Right ventricle myocardium superior (tissue), 1 donor: ENCODE measurements around the gene CAPSL. TPM values are rescaled to one million over a fixed set of nuclear protein-coding genes. Genes with fewer than 3 reads are reported as not detected.
"Not testable (repeated sequence)": the region's sequence is repeated elsewhere in the genome, so short reads cannot be mapped to it uniquely, and the experiment has no call there.

Experiments used
- ATAC-seq: fragments of 200-7000 bp; cut with Tn5 transposase; one replicate; pipeline ENCODE4 v1.9.1; 2020; ENCODE audit warnings: mild to moderate bottlenecking; ENCODE audit not compliant: poor library complexity
- DNase-seq: peaks from one replicate; pipeline ENCODE4 v3.0.0-alpha.2; 2020
- intact Hi-C: fragments of 100-400 bp; cut with DNase I; formaldehyde crosslinking; loops from one replicate; pipeline ENCODE4 v1.11.2; 2022
- total RNA-seq: library from RNA; stranded (reverse); fragmentation: NEBNext Ultra II Directional; extraction: Animal tissue kit (Norgen Biotek cat#: 25700); gene quantifications from one replicate; pipeline ENCODE4 v1.2.1, GENCODE V29; 2021
- donor health status: DM: no; HTN: yes; CAD: no; lungs with severe emphysema.

The CAPSL gene
- total RNA-seq, 1 donor from 2014 or later, result not detected

DNA sequence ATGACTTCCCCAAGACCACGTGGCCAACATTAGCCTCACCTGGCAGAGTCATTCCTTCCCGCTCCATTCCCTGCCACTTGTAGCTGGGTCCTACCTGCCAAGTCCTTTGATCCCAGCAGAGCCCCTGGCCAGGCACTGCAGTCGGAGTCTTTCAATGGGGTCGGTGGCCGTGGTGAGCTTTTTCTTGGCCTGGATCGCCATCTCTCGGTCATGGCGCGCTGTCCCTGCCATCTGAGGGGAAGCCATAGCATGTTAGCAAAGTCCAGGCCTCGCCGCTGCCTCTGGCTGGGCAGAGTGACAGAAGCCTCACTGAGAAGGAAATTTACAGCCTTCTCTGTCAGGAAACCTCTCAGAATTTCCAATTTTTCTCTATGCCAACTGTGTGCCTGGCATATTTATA lies 17.5 kb downstream of the CAPSL start:
- intact Hi-C loops, result no loop called here
- DNase-seq (no peak), ATAC-seq (no peak)

- no peak for DNase-seq
- ATAC-seq, result no peak
These were observed 19.2 kb downstream of the CAPSL start for GRCh38 chr5:35919191-35919590.

GRCh38 chr5:35908814-35909213 lies 29.6 kb downstream of the CAPSL start:
- intact Hi-C loops, result no loop called here
- ATAC-seq (no peak), DNase-seq (no peak)

More at GRCh38 chr5:35919191-35919590, 19.2 kb downstream of the CAPSL start:
- intact Hi-C loops, result no loop called here

DNA sequence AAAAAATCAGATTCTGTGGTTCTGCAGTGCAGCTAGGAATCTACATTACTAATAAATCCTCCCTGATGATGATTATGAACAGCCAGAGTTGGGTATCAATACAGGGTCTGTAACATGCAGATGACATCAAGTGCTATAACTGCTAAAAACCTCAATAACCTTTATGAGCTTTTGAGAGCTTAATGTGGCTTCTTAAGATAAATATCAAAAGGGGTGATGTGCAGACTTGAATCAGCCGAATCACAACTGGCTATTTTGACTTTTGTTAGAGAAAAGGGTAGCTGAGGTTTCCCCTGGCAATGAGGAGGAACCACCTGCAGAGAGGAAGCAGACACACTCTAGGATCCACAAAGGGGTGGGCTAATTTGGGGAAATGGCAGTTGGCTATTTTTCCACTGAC lies 30.2 kb downstream of the CAPSL start:
- intact Hi-C loops, result no loop called here
- DNase-seq (no peak), ATAC-seq (no peak)

GRCh38 chr5:35904443-35905132 lies 33.8 kb downstream of the CAPSL start:
- intact Hi-C loops, result no loop called here
- ATAC-seq, result no peak
- DNase-seq, result no peak

GRCh38 chr5:35903631-35904203 lies 34.7 kb downstream of the CAPSL start:
- ATAC-seq (no peak), DNase-seq (no peak)
- intact Hi-C loops, result no loop called here

DNA sequence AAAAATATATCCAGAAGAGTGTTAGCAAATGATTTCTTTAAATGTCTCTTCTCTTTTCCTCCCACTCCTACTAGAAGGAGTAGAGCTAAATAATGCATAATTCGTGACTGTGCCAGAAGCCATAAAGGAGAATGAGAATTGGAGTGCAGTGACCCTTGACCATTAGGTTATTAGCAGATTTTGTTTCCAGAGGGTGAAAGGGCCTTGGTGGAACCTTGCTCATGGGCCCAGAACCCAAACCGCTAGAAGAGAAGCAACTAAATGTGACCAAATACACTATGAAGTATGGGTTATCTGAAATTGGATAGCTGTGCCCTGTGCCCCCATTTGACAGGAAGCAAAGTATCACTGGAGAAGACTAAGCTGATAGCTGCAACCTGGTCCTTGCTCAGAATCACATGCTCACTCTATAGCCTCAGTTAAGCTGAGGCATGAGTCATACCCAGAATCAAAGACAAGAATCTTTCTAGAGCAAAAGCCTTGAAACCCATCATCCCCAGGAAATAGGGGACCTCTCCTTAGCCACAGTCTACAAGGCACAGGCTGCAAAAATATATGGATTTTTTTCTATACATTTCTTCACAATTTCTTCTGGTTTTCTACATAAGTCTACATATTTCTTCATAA lies 36.3 kb downstream of the CAPSL start:
- DNase-seq (no peak), ATAC-seq (no peak)
- intact Hi-C loops, result no loop called here

DNA sequence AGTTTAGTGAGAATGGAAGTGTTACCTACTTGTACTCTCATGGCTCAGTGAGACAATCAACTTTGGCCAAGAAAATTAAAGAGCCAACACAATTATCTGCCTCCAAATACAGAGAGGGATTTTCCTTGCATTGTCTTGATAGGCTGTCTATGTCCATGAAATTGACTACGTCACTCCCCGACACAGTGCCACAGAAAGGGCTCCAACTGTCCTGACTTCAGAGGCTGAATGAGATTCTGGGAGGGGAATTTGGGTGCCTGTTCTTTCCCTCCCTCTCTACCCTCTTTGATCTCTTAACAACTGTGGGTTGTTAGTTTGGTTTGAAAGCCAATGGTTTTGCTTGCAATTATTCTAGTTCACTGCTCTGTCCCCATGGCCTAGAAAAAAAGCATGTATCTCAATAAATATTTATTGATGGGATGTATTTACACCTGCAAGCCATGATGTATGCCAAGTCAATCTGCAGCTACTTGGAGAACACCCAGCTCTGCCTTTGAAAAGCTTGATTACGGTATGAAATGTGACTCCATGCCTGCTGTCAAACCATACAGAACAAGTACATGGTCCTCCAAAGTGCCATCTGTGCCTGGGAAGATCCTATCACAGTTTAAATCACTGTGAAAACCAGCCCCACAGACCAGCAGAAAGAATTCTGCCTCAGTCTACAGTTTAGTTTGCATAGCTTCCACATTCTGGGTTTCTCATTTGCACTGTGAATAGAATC lies 37.3 kb downstream of the CAPSL start:
- intact Hi-C loops, result no loop called here
- DNase-seq (no peak), ATAC-seq (no peak)

DNA sequence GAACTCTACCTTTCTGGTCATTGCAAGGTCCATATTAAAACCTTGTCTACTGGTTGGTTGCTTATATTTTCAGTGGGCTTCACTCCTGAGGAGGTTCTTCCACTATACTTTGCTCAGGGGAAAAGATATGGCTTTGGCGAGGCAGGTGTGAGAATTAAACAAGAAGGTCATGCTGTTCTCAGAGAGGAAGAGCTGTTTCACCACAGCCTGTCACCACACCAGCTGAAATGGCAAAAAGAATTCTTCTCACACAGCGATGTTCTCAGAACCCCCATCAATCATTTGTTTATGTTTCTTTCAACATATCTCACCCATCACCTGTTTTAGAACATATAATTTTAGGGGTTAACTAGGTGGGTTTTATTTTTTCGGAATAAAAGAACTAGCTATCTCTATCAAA lies 38.6 kb downstream of the CAPSL start:
- intact Hi-C loops, result no loop called here

GRCh38 chr5:35898952-35899660 lies 39.3 kb downstream of the CAPSL start:
- DNase-seq, result no peak
- intact Hi-C loops, result no loop called here
- ATAC-seq, result no peak

More for the DNA sequence above, 38.6 kb downstream of the CAPSL start:
- ATAC-seq (no peak), DNase-seq (no peak)

- DNase-seq (no peak), ATAC-seq (no peak)
- intact Hi-C loops, result no loop called here
These were observed 44.3 kb downstream of the CAPSL start for GRCh38 chr5:35894131-35894530.

DNA sequence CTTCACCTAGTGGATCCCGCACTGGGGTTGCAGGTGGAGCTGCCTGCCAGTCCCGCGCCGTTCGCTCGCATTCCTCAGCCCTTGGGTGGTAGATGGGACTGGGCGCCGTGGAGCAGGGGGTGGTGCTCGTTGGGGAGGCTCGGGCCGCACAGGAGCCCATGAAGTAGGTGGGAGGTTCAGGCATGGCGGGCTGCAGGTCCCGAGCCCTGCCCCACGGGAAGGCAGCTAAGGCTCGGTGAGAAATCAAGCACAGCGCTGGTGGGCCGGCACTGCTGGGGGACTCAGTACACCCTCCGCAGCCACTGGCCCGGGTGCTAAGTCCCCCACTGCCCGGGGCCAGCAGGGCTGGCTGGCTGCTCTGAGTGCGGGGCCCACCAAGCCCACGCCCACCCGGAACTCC lies 45.6 kb downstream of the CAPSL start:
- ATAC-seq, intact Hi-C loops, DNase-seq: not testable (repeated sequence)

DNA sequence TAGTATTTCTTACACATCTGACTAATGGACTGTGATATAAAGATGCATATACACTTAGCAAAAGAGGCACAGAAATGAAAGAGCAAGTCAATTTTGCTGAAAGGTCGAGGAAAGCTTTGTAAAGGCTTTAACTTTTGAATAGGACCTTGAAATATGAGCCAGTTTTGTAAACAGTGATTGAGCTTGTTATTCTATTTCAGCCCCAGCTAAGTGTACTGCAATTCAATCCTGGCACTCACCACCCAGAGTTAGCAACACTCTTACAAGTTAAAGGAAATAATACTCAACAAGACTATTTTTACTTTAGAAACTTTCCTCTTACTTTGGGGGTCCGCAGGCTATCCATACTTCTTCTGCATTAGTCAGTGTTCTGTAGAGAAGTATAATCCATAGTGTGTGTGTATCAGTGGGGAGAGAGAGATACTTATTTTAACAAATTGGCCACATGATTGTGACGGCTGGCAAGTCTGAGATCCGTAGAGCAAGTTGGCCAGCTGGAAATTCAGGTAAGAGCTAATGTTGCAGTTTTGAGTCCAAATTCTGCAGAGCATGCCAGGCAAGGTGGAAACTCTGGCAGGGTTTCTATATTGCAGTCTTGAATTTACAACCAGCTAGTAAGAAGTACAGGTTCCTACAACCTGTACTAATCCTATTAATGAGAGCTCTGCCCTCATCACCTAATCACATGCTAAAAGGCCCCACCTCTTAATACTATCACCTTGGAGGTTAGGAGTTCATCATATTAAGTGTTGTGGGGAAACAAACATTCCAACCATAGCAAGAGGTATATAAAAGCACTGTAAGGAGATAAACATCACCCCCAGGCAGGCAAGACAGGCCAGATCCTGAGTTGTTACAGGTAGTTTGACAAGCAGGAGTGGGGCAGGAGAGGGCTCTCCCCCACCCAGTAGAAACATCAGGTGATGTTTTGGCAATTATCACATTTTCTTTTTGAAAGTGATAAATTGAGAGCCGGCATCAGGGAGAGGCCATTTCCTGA lies 48.1 kb downstream of the CAPSL start:
- DNase-seq, result no peak
- intact Hi-C loops, result no loop called here
- ATAC-seq, result no peak

- intact Hi-C loops, result no loop called here
- DNase-seq (no peak), ATAC-seq (no peak)
These were observed 50.9 kb downstream of the CAPSL start for GRCh38 chr5:35887321-35888100.

DNA sequence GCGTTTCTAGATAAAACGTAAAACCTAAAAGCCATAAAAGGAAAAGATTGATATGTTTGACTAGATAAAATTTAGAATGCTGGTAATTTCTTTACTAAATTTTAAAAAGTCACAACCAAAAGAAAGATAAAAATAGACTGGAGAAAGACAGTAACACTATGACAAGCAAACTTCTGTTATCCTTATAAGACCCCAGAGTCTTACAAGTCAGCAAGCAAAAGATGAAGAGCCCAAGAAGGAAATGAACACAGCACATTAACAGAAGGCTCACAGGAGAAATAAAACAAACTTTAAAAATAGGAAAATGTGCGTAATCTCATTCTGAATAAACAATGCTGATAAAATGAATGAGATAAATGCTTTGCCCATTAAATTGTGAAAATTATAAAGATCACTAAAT lies 52.0 kb downstream of the CAPSL start:
- no peak for DNase-seq
- no peak for ATAC-seq
- intact Hi-C loops, result no loop called here

DNA sequence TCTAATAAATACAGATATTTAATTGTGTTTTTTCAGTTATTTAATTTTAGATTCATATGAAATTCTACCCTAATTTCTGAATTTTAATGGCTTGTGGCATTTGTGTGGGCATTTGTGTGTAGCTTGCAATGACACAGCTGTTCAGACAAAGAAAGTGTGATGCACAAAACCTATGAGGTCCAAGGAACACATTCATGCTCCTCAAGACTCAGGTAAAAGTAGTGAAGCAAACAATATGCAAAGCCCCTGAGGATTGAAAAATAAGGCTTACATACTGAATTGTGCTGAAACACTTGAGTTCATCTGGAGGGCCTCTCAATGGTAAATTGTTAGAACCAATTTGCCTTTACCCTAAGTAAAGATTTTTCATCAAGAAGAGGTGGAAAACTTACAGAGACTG lies 53.6 kb downstream of the CAPSL start:
- intact Hi-C loops, result no loop called here
- DNase-seq (no peak), ATAC-seq (no peak)

- ATAC-seq (no peak), DNase-seq (no peak)
- intact Hi-C loops, result no loop called here
These were observed 54.1 kb downstream of the CAPSL start for GRCh38 chr5:35884191-35884769.
